Upper lobe of left lung (tissue), 4 donors: ENCODE results near the gene SFT2D3.

Source experiments
- CTCF ChIP-seq, 6 experiments: fragments of 450-650 bp in 4 of 6; fragments of 200-600 bp in 2 of 6; sonication (generic) in 2 of 6; IDR thresholded peaks; one replicate each; pipeline ENCODE4 v1.5.1; 2016 to 2019; ENCODE audit warnings: antibody characterized with exemption in 6 of 6
- EP300 ChIP-seq, 4 donors: sonication (generic); formaldehyde crosslinking; IDR thresholded peaks; one replicate each; pipeline ENCODE4 v1.5.1; 2017; ENCODE audit warnings: antibody characterized with exemption in 4 of 4, control low read depth in 2 of 4

- TF ChIP-seq CTCF (IDR thresholded peaks at IDR 0.05) (no peak), EP300 (IDR thresholded peaks at IDR 0.05) (no peak)
These were observed 25.7 kb upstream of the SFT2D3 start, which contains the start of gene LIMS2 for GRCh38 chr2:127675331-127676261.
